Muscle of back (tissue), 11 donors: ENCODE measurements around the gene NBPF1. TPM values are rescaled to one million over a fixed set of nuclear protein-coding genes. Genes with fewer than 3 reads are reported as not detected.
"Not testable (repeated sequence)": the region's sequence is repeated elsewhere in the genome, so short reads cannot be mapped to it uniquely, and the experiment has no call there.

ENCODE experiments used
- DNase-seq, 3 donors: peaks; one replicate each; pipeline versions ENCODE4 v3.0.0 to v3.0.0-alpha.2; 2013
- polyA plus RNA-seq, 10 donors: library from polyadenylated mRNA; unstranded; fragments of 120-200 nt; gene quantifications; one replicate each; pipeline ENCODE4 v1.2.1, GENCODE V29; 2013; ENCODE audit not compliant: insufficient read length in 10 of 10

NBPF1 gene
- polyA plus RNA-seq, 10 donors: 93.1 to 163 (median 119) TPM

GRCh38 chr1:16643001-16643411, 29.6 kb upstream of the NBPF1 start:
- DNase-seq: not testable (repeated sequence)

- not testable (repeated sequence) for DNase-seq
Observed at GRCh38 chr1:16642025-16642966, 28.9 kb upstream of the NBPF1 start.

GRCh38 chr1:16641159-16641975, 28.0 kb upstream of the NBPF1 start:
- DNase-seq: not testable (repeated sequence)

GRCh38 chr1:16639091-16640031, 26.0 kb upstream of the NBPF1 start:
- DNase-seq: peak in 2 of 3 donors; percentile 53 to 66

- DNase-seq: not testable (repeated sequence)
Observed at GRCh38 chr1:16637941-16638778, 24.8 kb upstream of the NBPF1 start.

GRCh38 chr1:16636551-16637195, 23.3 kb upstream of the NBPF1 start:
- not testable (repeated sequence) for DNase-seq

GRCh38 chr1:16635959-16636358, 22.6 kb upstream of the NBPF1 start:
- DNase-seq: not testable (repeated sequence)

GRCh38 chr1:16633540-16634282, 20.3 kb upstream of the NBPF1 start:
- DNase-seq: not testable (repeated sequence)

- DNase-seq: not testable (repeated sequence)
Observed at GRCh38 chr1:16632044-16632850, 18.9 kb upstream of the NBPF1 start.

GRCh38 chr1:16631248-16632043, 18.1 kb upstream of the NBPF1 start:
- no peak for DNase-seq

GRCh38 chr1:16630661-16631247, 17.4 kb upstream of the NBPF1 start:
- DNase-seq: no peak

GRCh38 chr1:16629916-16630530, 16.7 kb upstream of the NBPF1 start:
- not testable (repeated sequence) for DNase-seq

GRCh38 chr1:16628361-16629111, 15.2 kb upstream of the NBPF1 start:
- no peak for DNase-seq

- not testable (repeated sequence) for DNase-seq
Observed at GRCh38 chr1:16626409-16626983, 13.1 kb upstream of the NBPF1 start.
